ENCODE data around the gene NRAS.

- TF ChIP-seq CTCF (IDR thresholded peaks at IDR 0.05) (no peak), USF1 (IDR thresholded peaks at IDR 0.05; ENCODE audit: borderline replicate concordance, low read depth) (no peak), SMC3 (IDR thresholded peaks at IDR 0.05; ENCODE audit: low read depth, low read length) (no peak), RAD21 (IDR thresholded peaks at IDR 0.05; ENCODE audit: low read length) (no peak)
These were observed 34.2 kb upstream of the NRAS start for GRCh38 chr1:114750780-114751179.

Data from SK-N-SH (cell line).